ENCODE data around the gene TSPAN32. TPM values are rescaled to one million over a fixed set of nuclear protein-coding genes. Genes with fewer than 3 reads are reported as not detected.

Gene TSPAN32
- total RNA-seq, 3 donors from 2014 or later = 2.9 to 4.6 (median 4.3) TPM

GRCh38 chr11:2367266-2368160 is 65.7 kb downstream of the TSPAN32 start:
- Mint-ChIP-seq H3K4me3 (no peak overlapping the region), H3K36me3 (ENCODE audit: insufficient read depth) (no peaks in the 10 kb centered on the region), H3K27me3 (ENCODE audit: low read depth) (no peaks in the 10 kb centered on the region), H3K9me3 (no peaks in the 10 kb centered on the region), H3K4me1 (ENCODE audit: low read depth) (no peaks in the 10 kb centered on the region)
- ATAC-seq (no peak), DNase-seq (no peak)

Other genes with a start within 250 kb of the TSPAN32 start
- 10 to 100 TPM in 1 of 3 donors, 1 to 10 TPM in 2; 4.6 to 12.5 (median 5.7) TPM for gene IGF2, start 162.6 kb upstream of the TSPAN32 start, total RNA-seq
- gene INS, start 140.8 kb upstream of the TSPAN32 start, total RNA-seq = not detected
- not detected for gene TH, start 130.2 kb upstream of the TSPAN32 start, total RNA-seq
- gene ASCL2, start 31.4 kb upstream of the TSPAN32 start, total RNA-seq = 1 to 10 TPM; 1.2 to 2.4 (median 1.7) TPM
- gene C11orf21, start 95 bp upstream of the TSPAN32 start, total RNA-seq = 1 to 10 TPM; 1.3 to 2.9 (median 1.8) TPM
- 100 to 1,000 TPM; 205 to 227 (median 209) TPM for gene CD81, start 75.3 kb downstream of the TSPAN32 start, total RNA-seq
- 100 to 1,000 TPM; 119 to 127 (median 122) TPM for gene TSSC4, start 98.7 kb downstream of the TSPAN32 start, total RNA-seq
- not detected for gene TRPM5, start 142.5 kb downstream of the TSPAN32 start, total RNA-seq
- 1 to 10 TPM; 2.3 to 3.0 (median 2.8) TPM for gene KCNQ1, start 143.0 kb downstream of the TSPAN32 start, total RNA-seq

Data from activated T-cell treated with anti-CD3 and anti-CD28 coated beads, Interleukin-2, amount 50 U/mL, for 4 hours (primary cell).